GM18498 (cell line): ENCODE results near the gene GALNTL6.
"Not testable (repeated sequence)": the region's sequence is repeated elsewhere in the genome, so short reads cannot be mapped to it uniquely, and the experiment has no call there.

ENCODE experiments used
- ATAC-seq: cut with Tn5 transposase; IDR thresholded peaks from one replicate; pipeline ENCODE4 v1.9.1; 2021; ENCODE audit warnings: mild to moderate bottlenecking, moderate library complexity; ENCODE audit not compliant: unreplicated experiment

Gene GALNTL6

GRCh38 chr4:172963498-172964294 is 1150.5 kb downstream of the GALNTL6 start:
- ATAC-seq, result no peak

DNA sequence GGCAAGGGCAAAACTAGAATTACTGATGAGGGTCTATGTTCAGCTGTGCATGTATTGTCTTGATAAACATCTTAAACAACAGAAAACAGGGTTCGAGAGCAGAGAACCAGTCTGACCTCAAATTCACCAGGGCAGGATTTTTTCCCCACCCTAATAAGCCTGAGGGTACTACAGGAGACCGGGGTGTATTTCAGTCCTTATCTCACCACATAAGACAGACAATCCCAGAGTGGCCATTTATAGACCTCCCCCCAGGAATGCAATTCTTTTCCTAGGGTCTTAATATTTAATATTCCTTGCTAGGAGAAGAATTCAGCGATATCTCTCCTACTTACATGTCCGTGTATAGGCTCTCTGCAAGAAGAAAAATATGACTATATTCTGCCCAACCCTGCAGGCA is 1157.0 kb downstream of the GALNTL6 start:
- not testable (repeated sequence) for ATAC-seq

- no peak for ATAC-seq
Measured at GRCh38 chr4:172974586-172974985, 1161.4 kb downstream of the GALNTL6 start.

GRCh38 chr4:172975651-172976229 is 1162.5 kb downstream of the GALNTL6 start:
- no peak for ATAC-seq

DNA sequence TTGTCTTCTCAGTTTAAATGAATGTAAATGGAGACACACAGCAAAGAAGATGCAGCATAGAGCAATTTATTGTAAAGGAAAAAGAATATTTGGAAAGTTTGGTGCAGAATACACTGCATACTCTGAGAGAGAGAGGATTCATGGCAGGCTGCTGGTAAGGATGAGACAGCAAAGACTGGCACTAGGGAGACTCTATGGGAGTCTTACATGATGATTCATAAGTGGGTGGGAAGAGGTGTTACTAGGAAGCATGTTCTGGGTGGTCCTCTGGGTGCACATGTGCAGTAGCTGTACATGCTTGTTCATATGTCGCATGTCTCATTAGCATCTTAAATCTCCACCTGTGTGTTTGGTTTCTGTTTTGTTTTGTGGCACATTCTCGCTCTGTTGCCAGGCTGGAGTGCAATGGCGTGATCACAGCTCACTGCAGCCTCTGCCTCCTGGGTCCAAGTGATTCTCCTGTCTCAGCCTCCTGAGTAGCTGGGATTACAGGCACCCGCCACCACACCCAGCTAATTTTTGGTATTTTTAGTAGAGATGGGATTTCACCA is 1164.4 kb downstream of the GALNTL6 start:
- not testable (repeated sequence) for ATAC-seq

DNA sequence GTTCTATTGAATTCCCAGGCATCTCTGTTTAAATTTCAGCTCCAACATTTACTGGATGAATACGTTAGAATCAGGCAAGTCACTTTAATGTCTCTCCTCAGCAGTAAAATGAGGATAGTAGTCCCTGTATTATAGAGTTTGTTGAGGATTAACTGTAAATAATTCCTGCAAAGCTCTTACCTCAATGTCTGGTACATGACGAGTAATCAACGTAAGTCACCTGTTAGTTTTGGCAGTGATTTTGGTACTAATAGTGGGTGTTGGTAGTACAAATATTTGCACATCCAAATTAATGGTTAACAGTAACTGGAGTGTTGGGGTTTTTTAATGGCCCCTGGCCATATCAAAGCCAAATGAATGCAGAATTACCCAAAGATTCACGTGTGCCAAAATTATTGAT is 1165.6 kb downstream of the GALNTL6 start:
- no peak for ATAC-seq

GRCh38 chr4:172979332-172979731 is 1166.1 kb downstream of the GALNTL6 start:
- no peak for ATAC-seq

- ATAC-seq, result no peak
Measured at GRCh38 chr4:172980219-172980618, 1167.0 kb downstream of the GALNTL6 start.

DNA sequence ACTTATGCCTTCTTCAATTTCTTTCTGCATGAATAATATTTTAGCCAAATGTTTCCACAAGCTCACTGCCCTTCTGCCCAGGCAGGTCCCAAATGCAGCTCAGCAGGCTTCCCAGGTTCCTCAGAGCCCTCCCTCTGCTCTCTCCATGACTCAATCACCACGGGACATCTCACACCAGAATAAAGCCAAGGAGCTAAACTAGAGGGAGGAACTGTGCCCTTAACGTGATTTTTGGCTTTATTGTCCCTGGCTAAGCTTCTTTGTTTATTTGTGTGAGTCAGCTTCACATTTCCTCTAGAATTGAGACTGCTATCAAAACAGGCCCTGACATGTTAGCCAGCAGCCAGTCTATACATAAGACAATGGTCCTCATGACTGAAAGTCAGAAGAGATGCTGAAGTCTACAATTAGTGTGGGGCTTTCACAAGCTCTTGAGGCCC is 1169.0 kb downstream of the GALNTL6 start:
- peak; percentile 59 for ATAC-seq

DNA sequence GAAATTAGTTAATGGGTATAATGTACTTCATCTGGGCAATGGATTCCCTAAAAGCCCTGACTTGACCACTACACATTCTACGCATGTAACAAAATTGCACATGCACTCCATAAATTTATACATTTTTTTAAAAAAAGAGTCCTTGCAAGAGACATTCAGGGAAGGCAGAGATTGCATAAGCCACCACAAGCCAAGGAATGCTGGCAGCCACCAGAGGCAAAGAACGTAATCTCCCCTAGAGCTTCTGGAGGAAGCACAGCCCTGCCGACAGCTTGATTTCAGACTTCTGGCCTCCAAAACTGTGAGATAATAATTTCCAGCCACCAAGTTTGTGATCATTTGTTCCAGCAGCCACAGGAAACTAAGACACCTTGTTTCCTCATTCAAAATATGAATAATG is 1169.8 kb downstream of the GALNTL6 start:
- ATAC-seq, result no peak

DNA sequence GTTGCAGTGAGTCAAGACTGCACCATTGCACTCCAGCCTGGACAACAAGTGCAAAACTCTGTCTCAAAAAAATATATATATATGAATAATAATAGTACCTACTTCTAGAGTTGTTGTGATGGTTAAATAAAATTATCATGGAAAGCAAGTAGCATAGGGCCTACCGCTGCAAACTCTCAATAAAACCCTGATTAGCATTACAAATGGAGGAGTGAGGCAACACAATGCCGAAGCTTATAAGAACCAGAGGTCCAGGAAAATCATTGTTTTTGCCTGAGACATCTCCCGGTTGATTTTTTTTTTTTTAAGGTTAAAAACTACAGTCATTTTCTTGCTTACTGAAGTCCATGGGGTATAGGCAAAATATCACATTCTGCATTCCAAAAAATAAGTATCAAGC is 1170.4 kb downstream of the GALNTL6 start:
- no peak for ATAC-seq

GRCh38 chr4:172985552-172985951 is 1172.3 kb downstream of the GALNTL6 start:
- ATAC-seq, result no peak

DNA sequence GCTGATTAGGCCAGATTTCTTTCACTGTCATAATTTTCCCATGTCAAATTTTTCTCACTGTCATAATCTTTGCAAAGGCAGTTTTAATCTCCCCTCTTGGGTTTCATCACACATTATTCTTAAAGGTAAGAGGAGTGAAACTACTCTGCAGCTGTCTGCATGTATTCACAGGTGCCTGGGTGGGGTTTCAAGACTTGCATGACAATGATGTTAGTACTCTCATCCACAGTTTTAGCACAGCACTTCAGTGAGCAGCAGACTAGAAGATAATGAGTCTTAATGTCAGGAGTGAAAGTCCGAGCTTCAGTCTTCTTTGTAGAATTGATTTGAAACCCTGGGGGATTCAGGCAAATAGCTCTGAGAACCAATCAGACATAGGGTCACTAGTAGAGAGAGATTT is 1172.9 kb downstream of the GALNTL6 start:
- ATAC-seq, result peak; percentile 89

GRCh38 chr4:172989984-172990820 is 1177.0 kb downstream of the GALNTL6 start:
- ATAC-seq, result no peak

- no peak for ATAC-seq
Measured at GRCh38 chr4:172992648-172993378, 1179.6 kb downstream of the GALNTL6 start.

DNA sequence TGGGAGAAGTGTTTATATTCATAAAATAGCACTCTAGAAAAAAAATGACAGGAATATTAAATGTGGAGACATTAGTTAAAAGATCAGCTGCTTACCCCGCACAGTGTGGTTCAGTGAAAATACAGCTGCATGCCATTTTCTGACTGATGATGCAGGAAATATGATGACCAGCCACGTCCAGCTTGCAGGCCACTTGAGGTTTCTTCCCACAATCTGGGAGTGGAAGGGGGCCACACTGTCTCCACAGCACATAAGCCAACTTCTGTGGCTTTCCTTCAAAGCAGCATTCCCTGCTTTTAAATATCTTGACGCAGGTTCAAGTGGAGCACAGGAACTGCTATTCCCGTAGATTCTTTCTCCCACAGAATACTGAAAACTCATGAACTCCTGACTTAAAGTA is 1182.0 kb downstream of the GALNTL6 start:
- ATAC-seq, result no peak

DNA sequence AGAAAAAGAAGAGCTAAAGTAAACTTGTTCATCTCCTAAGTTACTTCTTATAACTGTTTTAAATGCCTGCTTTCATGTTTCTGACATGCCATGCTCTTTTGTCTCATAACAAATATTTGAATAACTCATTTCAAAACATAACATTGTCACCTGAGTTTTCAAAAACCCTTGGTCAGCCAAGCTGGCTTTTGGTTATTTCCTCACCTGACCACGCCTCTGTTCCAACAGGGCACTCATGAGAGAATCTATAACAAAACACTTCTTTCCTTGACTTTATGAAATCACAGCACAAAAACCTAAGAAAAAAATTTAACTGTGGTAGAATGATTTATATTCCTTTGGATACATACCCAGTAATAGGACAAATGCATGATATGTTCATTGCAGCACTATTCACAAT is 1182.5 kb downstream of the GALNTL6 start:
- ATAC-seq, result no peak

DNA sequence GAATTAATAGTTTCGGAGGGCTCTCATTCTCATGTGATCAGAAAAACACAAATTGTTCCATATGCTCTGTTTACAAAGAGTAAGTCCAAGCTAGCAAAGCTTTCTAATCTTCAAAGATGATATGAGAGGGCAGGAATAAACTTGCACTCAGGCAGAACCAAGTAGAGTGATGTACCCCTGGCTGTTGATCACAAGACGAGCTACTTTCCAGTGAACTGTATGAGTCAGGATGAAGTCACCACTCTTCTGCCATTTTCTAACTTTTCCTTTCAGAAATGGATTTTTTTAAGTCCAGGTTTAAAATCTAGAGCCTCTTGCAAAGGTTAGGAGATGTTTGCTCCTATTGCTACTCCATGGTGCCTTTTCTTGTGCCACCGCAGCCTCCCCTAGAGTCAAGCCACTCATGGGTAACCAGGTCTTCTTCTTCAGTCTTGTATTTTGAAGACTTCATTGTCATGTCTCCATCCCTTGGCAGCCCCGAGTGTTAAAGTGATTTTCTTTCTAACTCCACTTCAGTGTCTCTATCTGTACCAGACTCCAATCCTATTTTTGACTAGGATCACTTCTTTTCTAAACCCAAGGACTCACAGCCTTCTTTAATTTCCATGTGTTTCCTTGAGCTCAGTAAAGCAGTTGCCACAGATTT is 1183.5 kb downstream of the GALNTL6 start:
- no peak for ATAC-seq

DNA sequence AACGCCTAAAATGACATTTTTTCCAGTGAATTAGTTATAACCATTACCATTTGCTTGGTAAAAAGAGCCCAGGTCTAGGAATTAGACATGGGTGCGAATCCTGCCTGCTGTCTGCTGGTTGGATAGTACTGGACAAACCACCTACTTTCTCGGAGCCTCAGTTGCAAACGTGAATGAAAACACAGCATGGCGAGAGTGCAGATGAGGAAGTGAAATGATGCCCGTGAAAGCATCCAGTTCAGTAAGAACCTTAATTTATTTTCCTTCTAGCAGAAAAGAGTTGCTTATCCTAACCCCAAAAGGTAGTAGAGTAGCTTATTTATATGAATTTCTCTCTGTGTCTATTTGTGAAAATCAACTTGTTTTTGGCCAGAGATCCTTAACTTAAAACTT is 1184.0 kb downstream of the GALNTL6 start:
- no peak for ATAC-seq

GRCh38 chr4:172997856-172998255 is 1184.7 kb downstream of the GALNTL6 start:
- no peak for ATAC-seq
